ENCODE results near the gene PTPRN. TPM values are rescaled to one million over a fixed set of nuclear protein-coding genes. Genes with fewer than 3 reads are reported as not detected.

PTPRN gene
- total and polyA plus RNA-seq, 10 of the 15 experiments (the other 5 are each of a cell fraction or from before 2014, with no cell fraction given) = 0.28 to 0.69 TPM; not detected in 8

DNA sequence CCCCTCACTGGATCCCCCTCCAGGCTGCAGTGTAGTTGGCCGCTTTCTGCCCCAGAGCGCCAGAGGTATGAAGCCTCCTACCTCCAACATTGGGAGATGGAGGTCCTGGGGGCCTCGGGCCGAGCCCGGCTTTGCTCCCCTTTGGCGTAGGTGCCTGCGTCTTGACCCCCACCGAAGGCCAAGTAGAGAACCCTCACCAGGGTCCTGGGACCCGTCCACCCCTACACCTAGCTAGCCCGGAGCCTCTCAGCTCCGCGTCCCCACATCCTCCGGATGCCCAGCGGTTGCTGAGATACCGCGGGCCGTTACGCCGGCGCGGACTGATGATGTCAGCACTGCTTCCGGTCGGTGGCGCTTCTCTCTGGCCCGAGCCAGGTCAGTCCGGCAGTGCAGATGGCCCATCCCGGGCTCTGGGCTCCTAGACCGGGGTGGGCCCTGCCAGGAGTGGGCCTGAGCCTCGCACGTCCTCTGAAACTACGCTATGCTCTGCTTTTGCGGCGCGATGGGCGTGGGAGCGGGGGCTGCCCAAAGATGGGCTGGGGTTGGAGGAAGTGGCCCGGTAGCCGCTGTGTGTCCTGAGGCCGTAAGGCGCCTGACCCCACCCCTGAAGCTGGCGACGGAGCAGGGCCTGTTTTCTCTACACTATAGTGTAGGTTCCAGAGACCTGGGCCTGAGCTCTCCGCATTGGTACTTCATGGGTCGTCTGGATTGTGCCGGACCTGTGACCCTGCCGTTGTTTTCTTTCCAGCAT, 63.9 kb downstream of the PTPRN start, which contains the start of the genes GLB1L and STK16 (continued):
- TF ChIP-seq POLR2AphosphoS5 (IDR thresholded peaks at IDR 0.05; ENCODE audit: low read length) = peak; percentile 86
- no peak for TF ChIP-seq ZNF384 (IDR thresholded peaks at IDR 0.05; ENCODE audit: borderline replicate concordance, low read depth, low read length)
- TF ChIP-seq SMAD5 (IDR thresholded peaks at IDR 0.05; ENCODE audit: low read depth) = peak; percentile 67; the same call in 1 of the 2 replicates
- peak; percentile 45; the same call in 1 of the 3 replicates for TF ChIP-seq POU2F2 (IDR thresholded peaks at IDR 0.05; ENCODE audit: borderline replicate concordance, low read depth, low read length)
- peak; percentile 99 for TF ChIP-seq CREM (IDR thresholded peaks at IDR 0.05; ENCODE audit: low read depth)
- TF ChIP-seq BCL11A (IDR thresholded peaks at IDR 0.05; ENCODE audit: low read depth, low read length) = 0 out of 2 replicates have a peak, but pooled peaks have one; percentile 1

DNA sequence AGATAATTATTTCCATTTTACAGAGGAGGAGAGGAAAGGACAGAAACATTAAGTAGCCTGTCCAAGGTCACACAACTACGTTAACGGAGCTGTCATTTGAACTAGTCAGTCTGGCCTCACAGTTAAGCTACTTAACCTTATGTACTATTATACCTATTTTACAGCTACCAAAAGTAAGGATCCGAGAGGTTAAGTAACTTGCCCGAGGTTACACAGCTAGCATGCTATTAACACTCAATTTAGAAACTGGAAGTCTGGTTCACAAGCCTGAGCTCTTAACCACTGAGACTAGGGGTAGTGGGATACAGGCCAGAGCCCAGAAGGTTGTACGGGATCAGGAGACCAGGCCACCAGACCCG, 64.4 kb downstream of the PTPRN start:
- FAIRE-seq (peak; percentile 31), DNase-seq (ENCODE audit: low read depth, low spot score) (no peak), ATAC-seq (no peak)
- H3K4me1 ChIP-seq (ENCODE audit: control insufficient read depth, insufficient read depth, low read length) = peaks cover 38% of the 10 kb centered on the region
- H3K36me3 ChIP-seq (ENCODE audit: control insufficient read depth in 2 of 2, insufficient read depth in 2 of 2, low read length in 1 of 2) = peaks cover 3 to 12% of the 10 kb centered on the region in 2 experiments
- peak overlapping the region; percentile 77 for H3K9ac ChIP-seq (ENCODE audit: control insufficient read depth, insufficient read depth, low read length)
- H3K27me3 ChIP-seq (replicated peaks in 1 of 2; ENCODE audit: control insufficient read depth in 2 of 2, insufficient read depth in 2 of 2, low read length in 1 of 2) = no peaks in the 10 kb centered on the region
- peak overlapping the region; percentile 90 for H3K4me3 ChIP-seq
- no peaks in the 10 kb centered on the region for H3K9me3 ChIP-seq (replicated peaks; ENCODE audit: control insufficient read depth, insufficient read depth, low read length)
- 0 out of 2 replicates have a peak, but pooled peaks cover under 1% of the 10 kb centered on the region for H4K20me1 ChIP-seq (ENCODE audit: control insufficient read depth, insufficient read depth)
- ChIA-PET SMC1A (ENCODE audit: uncharacterized antibody, unreplicated experiment) (interaction anchor here (0.8 to 2.5 kb wide), 14 partner anchors 10 to 71 kb away, joined by 3 to 16 read pairs (median 6); partner anchors contain the start of genes ABCB6, ANKZF1, ATG9A and CNPPD1), RAD21 (ENCODE audit: unreplicated experiment) (interaction anchor here (1.1 to 2.3 kb wide), 9 partner anchors 9 to 74 kb away, joined by 4 to 20 read pairs (median 5); partner anchors contain the start of genes ANKZF1, ATG9A, DNAJB2 and TUBA4A), POLR2A (interaction anchor here (0.9 to 3.0 kb wide), 14 partner anchors 10 to 359 kb away, joined by 3 to 31 read pairs (median 10); partner anchors contain the start of genes ABCB6, ANKZF1, ATG9A and CNPPD1), CTCF (interaction anchor here (0.9 to 3.4 kb wide), 12 partner anchors 9 to 88 kb away, joined by 3 to 40 read pairs (median 4); partner anchors contain the start of genes ANKZF1, ATG9A, DNAJB2 and TUBA4A)
- TF ChIP-seq NFXL1 (IDR thresholded peaks at IDR 0.05; ENCODE audit: borderline replicate concordance) = 0 out of 2 replicates have a peak, but pooled peaks have one; percentile 56
- TF ChIP-seq SMARCA5 (IDR thresholded peaks at IDR 0.05) = peak; percentile 66; the same call in 1 of the 2 replicates
- no peak for TF ChIP-seq CBX3 (IDR thresholded peaks at IDR 0.05; ENCODE audit: borderline replicate concordance, low read depth)
- H2AFZ ChIP-seq (ENCODE audit: control insufficient read depth, low read depth, low read length) = peak overlapping the region; percentile 87
- in situ Hi-C loops (cut with MboI) = no loop called here
- 34% methylated on average over 6 of the region's 6 CpGs for WGBS (ENCODE audit: insufficient coverage, insufficient replicate concordance, low lambda C conversion rate, missing lambda C conversion rate)
- H3K27ac ChIP-seq (ENCODE audit: control insufficient read depth, insufficient read depth) = peak overlapping the region; percentile 70
- H3K79me2 ChIP-seq (ENCODE audit: control insufficient read depth, insufficient read depth, low read length) = peaks cover 23% of the 10 kb centered on the region
- peak overlapping the region; percentile 89 for H3K4me2 ChIP-seq (ENCODE audit: control insufficient read depth, insufficient read depth)
- intact Hi-C loops (cut with micrococcal nuclease; ENCODE audit: unreplicated experiment) = no loop called here
- no TSS peak for BruUV-seq (replicated peaks)

All from GM12878 (cell line).